ENCODE data around the gene KLHDC2.

- TF ChIP-seq SP1 (IDR thresholded peaks at IDR 0.05; ENCODE audit: low read depth): no peak
- TF ChIP-seq POLR2A (IDR thresholded peaks at IDR 0.05; ENCODE audit: borderline replicate concordance, extremely low read depth, insufficient read depth, insufficient read length): no peak
- TF ChIP-seq CTCF (IDR thresholded peaks at IDR 0.05 in 2 of 3, conservative IDR thresholded peaks at IDR 0.05 in 1 of 3; ENCODE audit: borderline replicate concordance in 1 of 3, insufficient read depth in 1 of 3, low read depth in 2 of 3, low read length in 2 of 3): no peak
- no peak for TF ChIP-seq EZH2phosphoT487 (IDR thresholded peaks at IDR 0.05; ENCODE audit: borderline replicate concordance)
- TF ChIP-seq EZH2 (IDR thresholded peaks at IDR 0.05): no peak
- TF ChIP-seq YY1 (IDR thresholded peaks at IDR 0.05; ENCODE audit: extremely low read depth, insufficient replicate concordance, low read depth, low read length): no peak
- TF ChIP-seq POLR2AphosphoS5 (IDR thresholded peaks at IDR 0.05; ENCODE audit: low read depth, low read length): no peak
- no peak for TF ChIP-seq CEBPB (IDR thresholded peaks at IDR 0.05; ENCODE audit: low read depth)
- TF ChIP-seq ZFX (IDR thresholded peaks at IDR 0.05): no peak
- no peak for TF ChIP-seq ZNF274 (IDR thresholded peaks at IDR 0.05; ENCODE audit: low read depth, low read length)
- no peak for TF ChIP-seq REST (IDR thresholded peaks at IDR 0.05; ENCODE audit: low read depth)
- TF ChIP-seq RAD21 (IDR thresholded peaks at IDR 0.05; ENCODE audit: low read depth): no peak
- TF ChIP-seq MAX (IDR thresholded peaks at IDR 0.05): no peak
- TF ChIP-seq SIN3A (IDR thresholded peaks at IDR 0.05; ENCODE audit: low read depth): no peak
Observed at GRCh38 chr14:49720744-49721143, 47.2 kb upstream of the KLHDC2 start.

Data from HCT116 (cell line).